Osteoblast (primary cell): ENCODE measurements around the gene NPIPA7. TPM values are rescaled to one million over a fixed set of nuclear protein-coding genes. Genes with fewer than 3 reads are reported as not detected.
"Not testable (repeated sequence)": the region's sequence is repeated elsewhere in the genome, so short reads cannot be mapped to it uniquely, and the experiment has no call there.

Experiments used
- DNase-seq: peaks from one replicate; pipeline ENCODE4 v3.0.0; 2011; ENCODE audit warnings: low spot score, mixed read lengths; ENCODE audit not compliant: insufficient read length; ENCODE audit errors: missing footprints
- H2AFZ ChIP-seq: 2 replicates; pipeline ENCODE4 v1.6.0; 2011; ENCODE audit warnings: mild to moderate bottlenecking, low read length
- H3K27ac ChIP-seq: 2 replicates; pipeline ENCODE4 v1.5.1; 2011; ENCODE audit warnings: mild to moderate bottlenecking, low read depth, low read length, moderate library complexity
- H3K27me3 ChIP-seq: 2 replicates; pipeline ENCODE4 v1.6.0; 2012; ENCODE audit warnings: mild to moderate bottlenecking, control low read depth, inconsistent platforms, low read length, moderate library complexity; ENCODE audit not compliant: insufficient read depth
- H3K36me3 ChIP-seq: 2 replicates; pipeline ENCODE4 v1.5.1; 2011; ENCODE audit warnings: mild to moderate bottlenecking, low read length, control low read depth, moderate library complexity; ENCODE audit not compliant: insufficient read depth
- H3K4me1 ChIP-seq: 2 replicates; pipeline ENCODE4 v1.5.1; 2011; ENCODE audit warnings: mild to moderate bottlenecking, low read length, control low read depth, moderate library complexity; ENCODE audit not compliant: insufficient read depth
- H3K4me2 ChIP-seq: 2 replicates; pipeline ENCODE4 v1.6.0; 2011; ENCODE audit warnings: mild to moderate bottlenecking, low read length; ENCODE audit not compliant: insufficient read depth
- H3K4me3 ChIP-seq: fragments of 200-600 bp; sonication (generic); 3 replicates; pipeline ENCODE4 v1.5.1; 2012; ENCODE audit warnings: mild to moderate bottlenecking, low read length, inconsistent platforms; ENCODE audit not compliant: insufficient read depth
- H3K79me2 ChIP-seq: 2 replicates; pipeline ENCODE4 v1.6.0; 2012; ENCODE audit warnings: mild to moderate bottlenecking, low read length, control low read depth, inconsistent platforms; ENCODE audit not compliant: insufficient read depth
- H3K9me3 ChIP-seq: 2 replicates; pipeline ENCODE4 v1.5.1; 2011; ENCODE audit warnings: low read depth, low read length, control low read depth
- H4K20me1 ChIP-seq: 2 replicates; pipeline ENCODE4 v1.6.0; 2012; ENCODE audit warnings: mild to moderate bottlenecking, low read length, control low read depth; ENCODE audit not compliant: insufficient read depth
- total RNA-seq: library from RNA; depleted of rRNA; stranded (reverse); fragments of >200 nt; gene quantifications from 2 replicates; pipeline ENCODE4 v1.2.3, GENCODE V29; 2012

NPIPA7 gene
- total RNA-seq, 1 donor, result not detected

DNA sequence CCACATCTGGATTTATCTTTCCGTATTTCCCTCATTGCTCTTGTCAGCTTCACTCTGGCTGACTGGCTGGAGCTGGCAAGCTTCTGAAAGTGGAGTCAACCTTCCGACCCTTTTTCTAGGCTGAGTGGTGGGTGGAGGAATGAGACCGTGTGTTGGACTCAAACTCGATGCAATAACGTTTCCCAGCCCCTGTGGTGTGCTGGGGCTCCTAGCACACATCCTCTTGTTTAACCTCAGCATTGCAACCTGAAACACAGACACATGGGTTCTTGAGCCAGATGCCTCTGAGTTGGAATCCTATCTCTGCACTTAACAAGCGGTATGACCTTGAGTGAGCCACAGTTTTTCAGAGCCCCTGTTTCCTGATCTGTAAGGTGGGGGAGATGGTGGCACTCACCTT, 29.5 kb downstream of the NPIPA7 start:
- not testable (repeated sequence) for DNase-seq, H3K4me3 ChIP-seq, H3K27ac ChIP-seq, H3K4me2 ChIP-seq, H3K36me3 ChIP-seq, H3K9me3 ChIP-seq, H3K4me1 ChIP-seq, H2AFZ ChIP-seq, H3K79me2 ChIP-seq, H4K20me1 ChIP-seq, H3K27me3 ChIP-seq

DNA sequence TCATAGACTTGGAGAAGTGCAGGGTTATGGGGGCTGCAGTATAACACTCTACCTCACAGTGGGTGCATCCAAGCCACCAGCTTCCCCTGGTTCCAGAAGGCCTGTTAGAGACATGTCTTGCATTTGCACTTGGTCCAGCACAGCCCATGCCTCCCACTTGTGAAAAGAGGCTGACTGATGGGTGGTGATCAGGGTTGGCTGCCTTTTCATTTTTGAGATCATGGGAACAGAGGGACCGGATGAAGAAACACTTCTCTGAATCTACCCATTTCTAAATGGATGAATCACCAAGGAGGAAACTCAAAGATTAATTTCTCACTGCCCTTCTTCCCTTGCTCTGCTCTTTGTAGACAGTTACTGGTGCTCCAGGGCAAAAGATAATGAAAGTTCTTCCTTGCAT, 34.8 kb downstream of the NPIPA7 start:
- H3K4me3 ChIP-seq, H2AFZ ChIP-seq, H3K79me2 ChIP-seq, H3K4me2 ChIP-seq, H3K36me3 ChIP-seq, H3K27ac ChIP-seq, H3K4me1 ChIP-seq, DNase-seq, H3K9me3 ChIP-seq, H3K27me3 ChIP-seq, H4K20me1 ChIP-seq: not testable (repeated sequence)

DNA sequence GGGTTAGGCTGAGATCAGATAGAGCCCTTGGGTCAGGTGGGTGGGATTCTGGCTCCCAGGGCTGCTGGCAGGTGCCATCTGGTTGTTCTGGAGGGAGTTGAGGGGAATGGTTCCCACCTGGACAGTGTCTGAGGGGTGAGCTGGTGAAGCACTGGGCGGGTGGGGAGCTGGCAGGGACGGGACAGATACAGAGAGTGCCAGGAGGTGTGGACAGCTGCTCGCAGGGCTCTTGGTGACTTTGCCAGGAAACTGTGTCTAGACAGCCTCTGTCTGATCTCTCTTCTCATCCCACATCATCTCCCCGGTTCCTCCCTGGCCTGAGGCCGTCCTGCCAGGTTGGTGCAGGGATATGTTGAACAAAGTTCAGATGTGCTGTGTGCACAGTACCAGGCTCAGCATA, 38.1 kb downstream of the NPIPA7 start:
- not testable (repeated sequence) for H3K4me1 ChIP-seq, H3K27ac ChIP-seq, H3K9me3 ChIP-seq, H3K27me3 ChIP-seq, H3K4me2 ChIP-seq, H3K4me3 ChIP-seq, H2AFZ ChIP-seq, H4K20me1 ChIP-seq, H3K36me3 ChIP-seq, DNase-seq, H3K79me2 ChIP-seq

DNA sequence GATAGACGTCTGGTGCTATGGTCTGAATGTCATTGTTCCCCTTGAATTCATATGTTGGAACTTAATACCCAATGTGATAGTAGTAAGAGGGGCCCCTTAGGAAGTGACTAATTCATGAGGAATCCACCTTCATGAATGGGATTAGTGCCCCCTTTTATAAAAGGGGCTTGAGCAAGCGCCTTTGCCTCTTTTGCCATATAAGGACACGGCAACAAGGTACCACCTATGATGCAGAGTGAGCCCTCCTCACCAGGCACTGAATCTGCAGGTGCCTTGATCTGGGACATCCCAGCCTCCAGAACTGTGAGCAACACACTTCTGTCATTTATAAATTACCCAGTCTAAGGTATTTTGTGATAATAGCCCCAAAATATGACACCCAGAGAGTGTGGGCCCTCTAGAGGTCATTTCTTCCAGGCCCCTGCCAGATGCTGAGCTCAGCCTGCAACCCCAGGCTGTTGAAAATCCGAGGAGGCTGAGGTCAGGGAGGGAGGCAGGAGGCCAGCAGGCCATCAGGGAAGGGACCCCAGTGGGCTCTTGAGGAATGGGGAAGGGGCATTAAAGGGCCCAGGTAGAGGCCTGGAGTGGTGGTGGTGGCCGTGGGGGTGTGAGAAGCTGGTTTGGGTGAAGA, 39.1 kb downstream of the NPIPA7 start:
- H2AFZ ChIP-seq, H3K79me2 ChIP-seq, H3K4me1 ChIP-seq, H3K9me3 ChIP-seq, H3K27ac ChIP-seq, H3K4me2 ChIP-seq, H3K36me3 ChIP-seq, H3K27me3 ChIP-seq, H4K20me1 ChIP-seq, DNase-seq, H3K4me3 ChIP-seq: not testable (repeated sequence)

DNA sequence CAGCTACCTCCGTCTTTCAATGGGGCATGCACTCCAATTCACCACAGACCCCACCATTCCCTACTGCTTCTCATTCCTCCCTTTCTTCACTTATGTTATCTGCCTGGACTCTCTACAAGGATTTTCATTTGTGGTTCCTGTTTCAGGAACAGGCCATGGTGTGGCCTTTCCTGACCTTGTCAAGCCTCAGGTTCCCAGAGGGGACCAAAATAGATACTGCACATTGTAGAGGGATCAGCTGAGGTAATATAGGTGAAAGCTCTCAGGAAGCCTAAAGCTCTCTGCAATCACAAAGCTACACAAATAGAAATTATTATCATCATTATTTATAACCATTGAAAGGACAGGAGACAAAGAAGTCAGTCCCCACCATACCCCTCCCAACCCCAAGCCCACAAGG, 41.6 kb downstream of the NPIPA7 start:
- not testable (repeated sequence) for H4K20me1 ChIP-seq, H3K27ac ChIP-seq, H3K9me3 ChIP-seq, H3K4me2 ChIP-seq, H3K27me3 ChIP-seq, DNase-seq, H2AFZ ChIP-seq, H3K4me1 ChIP-seq, H3K79me2 ChIP-seq, H3K36me3 ChIP-seq, H3K4me3 ChIP-seq

DNA sequence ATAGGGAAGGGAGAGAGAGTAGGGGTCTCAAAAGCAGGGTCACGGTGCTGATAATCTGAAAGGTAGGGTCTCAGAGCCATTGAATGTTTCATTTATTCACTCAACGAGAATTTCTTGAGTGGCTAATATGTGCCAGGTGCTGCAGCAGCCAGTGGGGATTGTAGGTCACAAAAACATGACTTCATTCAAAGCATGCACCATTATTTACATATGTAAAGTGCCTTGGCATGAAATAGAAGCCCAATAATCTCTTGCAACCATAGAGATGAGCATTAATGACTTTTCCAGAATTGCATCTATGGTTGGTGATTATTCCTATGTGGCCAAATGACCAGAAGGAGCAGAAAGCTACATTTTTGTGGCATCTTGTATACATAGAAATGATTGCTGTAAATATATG, 46.2 kb downstream of the NPIPA7 start:
- not testable (repeated sequence) for H3K27ac ChIP-seq, H3K9me3 ChIP-seq, H3K4me1 ChIP-seq, DNase-seq, H3K27me3 ChIP-seq, H2AFZ ChIP-seq, H3K4me2 ChIP-seq, H3K4me3 ChIP-seq, H3K79me2 ChIP-seq, H3K36me3 ChIP-seq, H4K20me1 ChIP-seq

DNA sequence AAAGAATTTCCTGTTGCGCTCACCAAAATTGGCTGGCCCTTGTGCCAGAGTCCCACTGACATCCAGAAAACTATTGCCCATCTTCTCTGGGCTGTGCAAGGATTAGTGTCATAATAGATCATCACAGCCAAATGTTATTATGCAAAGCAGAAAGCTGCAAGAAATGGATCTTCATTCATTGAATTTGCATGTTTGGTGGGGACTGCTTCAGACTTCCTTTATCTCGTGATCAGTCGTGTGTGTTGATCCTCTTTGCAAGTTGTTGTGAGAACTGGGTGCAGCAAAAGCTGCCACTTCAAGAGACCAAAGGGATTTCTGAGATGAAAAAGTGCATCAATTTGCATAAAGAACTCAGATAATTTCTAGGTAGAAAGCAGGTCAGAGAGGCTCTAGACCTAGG, 52.2 kb downstream of the NPIPA7 start:
- not testable (repeated sequence) for H3K4me3 ChIP-seq, H4K20me1 ChIP-seq, H3K36me3 ChIP-seq, DNase-seq, H3K4me1 ChIP-seq, H2AFZ ChIP-seq, H3K4me2 ChIP-seq, H3K79me2 ChIP-seq, H3K27ac ChIP-seq, H3K9me3 ChIP-seq, H3K27me3 ChIP-seq

DNA sequence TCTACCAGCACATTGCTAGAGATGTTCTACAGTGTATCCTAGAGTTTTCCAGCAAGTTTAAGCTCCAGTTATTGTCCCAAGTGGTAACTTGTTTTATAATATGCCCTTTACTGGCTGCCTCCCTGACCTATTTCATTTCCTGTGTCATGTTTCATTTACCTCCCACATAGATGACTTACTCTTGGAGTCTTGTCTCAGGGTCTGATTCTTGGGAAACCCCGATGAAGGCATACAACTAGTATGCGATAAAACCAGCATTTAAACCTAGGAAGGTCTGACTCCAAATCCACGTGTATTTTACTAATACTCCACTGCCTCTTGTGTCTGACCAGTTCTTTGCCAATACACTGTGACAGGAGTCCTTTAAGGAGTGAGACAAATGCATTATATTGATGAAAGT, 55.8 kb downstream of the NPIPA7 start:
- DNase-seq, H3K4me1 ChIP-seq, H3K27ac ChIP-seq, H3K4me2 ChIP-seq, H2AFZ ChIP-seq, H3K4me3 ChIP-seq, H3K79me2 ChIP-seq, H4K20me1 ChIP-seq, H3K9me3 ChIP-seq, H3K36me3 ChIP-seq, H3K27me3 ChIP-seq: not testable (repeated sequence)

DNA sequence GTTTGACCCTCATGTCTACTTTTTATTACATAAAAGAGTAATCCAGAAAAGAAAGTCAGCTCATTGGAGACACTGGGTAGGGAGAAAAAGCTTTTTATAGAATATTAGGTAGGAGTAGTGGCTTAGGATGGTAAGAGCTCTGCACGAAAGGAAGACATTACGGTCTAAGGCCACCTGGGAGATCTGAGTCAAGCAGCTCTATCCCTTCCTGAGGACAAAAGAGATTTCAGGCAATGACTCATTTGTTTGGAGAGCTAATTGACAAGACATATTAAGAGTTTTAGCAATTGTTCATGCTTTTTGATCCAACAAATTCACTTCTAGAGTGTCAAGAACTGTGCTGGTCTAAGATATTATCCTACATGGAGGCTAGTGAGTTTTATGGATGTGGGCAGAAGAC, 62.5 kb downstream of the NPIPA7 start:
- H3K4me3 ChIP-seq, H3K79me2 ChIP-seq, H3K9me3 ChIP-seq, H3K27ac ChIP-seq, H2AFZ ChIP-seq, H3K4me1 ChIP-seq, H3K4me2 ChIP-seq, DNase-seq, H3K27me3 ChIP-seq, H3K36me3 ChIP-seq, H4K20me1 ChIP-seq: not testable (repeated sequence)
